Measurements from ENCODE around the gene LEF1. TPM values are rescaled to one million over a fixed set of nuclear protein-coding genes. Genes with fewer than 3 reads are reported as not detected.

The LEF1 gene
- total and polyA plus RNA-seq, 2 donors (not counting 1 experiment from before 2014, with no cell fraction given), result 2.4 to 5.1 TPM

DNA sequence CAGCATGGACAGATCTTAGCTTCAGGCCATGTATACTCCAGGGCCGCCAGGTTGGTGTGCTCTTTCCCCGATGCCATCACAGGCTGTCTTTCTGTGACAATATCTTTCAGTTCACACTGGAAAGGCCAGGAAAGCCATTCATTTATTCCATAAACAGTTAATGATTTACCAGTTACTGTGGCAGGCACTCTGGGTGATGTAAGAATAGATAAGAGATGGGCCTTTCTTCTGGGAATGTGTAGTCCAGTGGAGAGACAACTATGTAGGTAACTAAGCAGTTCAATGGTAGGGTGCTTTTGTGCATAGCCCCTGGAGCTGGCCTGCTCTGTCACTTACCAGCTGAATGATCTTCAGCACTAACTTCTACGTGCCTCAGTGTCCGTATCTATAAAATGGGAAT is 46.3 kb upstream of the LEF1 start:
- no peak overlapping the region for H3K4me3 Mint-ChIP-seq
- no peaks in the 10 kb centered on the region for H4K20me1 ChIP-seq (ENCODE audit: control insufficient read depth, insufficient read depth, low read length, poor library complexity, severe bottlenecking)
- CTCF ChIA-PET, result no interaction called here

DNA sequence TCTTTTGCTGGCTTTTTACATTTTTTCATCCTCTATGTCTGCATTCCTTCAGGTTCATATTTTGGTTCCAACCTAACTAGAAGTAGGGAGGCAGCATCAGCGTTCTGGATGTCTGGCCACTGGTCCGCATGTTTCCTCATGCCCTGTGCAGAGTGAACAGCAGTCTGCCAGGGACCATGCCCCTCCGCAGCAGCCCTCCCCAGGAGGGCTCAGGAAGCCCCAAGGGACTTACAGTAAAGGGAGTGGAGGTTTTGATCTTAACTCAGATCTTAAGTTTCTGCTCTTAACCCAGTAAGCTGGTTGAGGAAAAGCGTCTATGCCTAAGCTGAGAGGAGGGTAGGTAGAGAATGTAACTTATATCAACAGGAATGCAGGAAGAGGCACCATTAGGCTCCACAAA is 45.0 kb upstream of the LEF1 start:
- Histone ChIP-seq H3K36me3 (replicated peaks in 1 of 2; ENCODE audit: control extremely low read depth in 1 of 2, control insufficient read depth in 1 of 2, extremely low read depth in 1 of 2, insufficient read depth in 2 of 2, low read length in 1 of 2) (no peaks in the 10 kb centered on the region), H4K20me1 (ENCODE audit: control insufficient read depth, insufficient read depth, low read length, poor library complexity, severe bottlenecking) (no peaks in the 10 kb centered on the region), H2AFZ (ENCODE audit: insufficient read depth, low read depth, low read length, poor library complexity, severe bottlenecking) (no peak overlapping the region), H3K27ac (ENCODE audit: low read length in 2 of 2) (no peak overlapping the region), H3K9me3 (ENCODE audit: control extremely low read depth in 1 of 3, control insufficient read depth in 2 of 3, insufficient read depth in 1 of 3, low read length in 2 of 3) (peaks cover 0 to 1% (median 0%) of the 10 kb centered on the region in 3 donors), H3K27me3 (replicated peaks in 1 of 4; ENCODE audit: control extremely low read depth in 1 of 4, control insufficient read depth in 3 of 4, insufficient read depth in 4 of 4, low read length in 3 of 4) (no peaks in the 10 kb centered on the region), H3K9ac (ENCODE audit: low read length) (no peak overlapping the region), H3K4me1 (ENCODE audit: control insufficient read depth in 2 of 2, insufficient read depth in 2 of 2, low read length in 2 of 2) (no peaks in the 10 kb centered on the region), H3K4me3 (ENCODE audit: control extremely low read depth in 1 of 5, extremely low read depth in 1 of 5, insufficient read depth in 1 of 5, low read depth in 2 of 5, low read length in 4 of 5) (no peak overlapping the region), H3K79me2 (ENCODE audit: control insufficient read depth, insufficient read depth, low read length) (no peaks in the 10 kb centered on the region), H3K4me2 (replicated peaks; ENCODE audit: low read depth, low read length, poor library complexity, severe bottlenecking) (no peak overlapping the region)
- intact Hi-C loops (cut with micrococcal nuclease), result no loop called here
- 77% methylated on average over 3 of the region's 4 CpGs for WGBS (ENCODE audit: insufficient coverage)
- H3K27me3 Mint-ChIP-seq, result no peaks in the 10 kb centered on the region
- ChIA-PET POLR2A (no interaction called here), CTCF (no interaction called here)
- DNase-seq (no peak), ATAC-seq (ENCODE audit: low read depth) (no peak)
- H3K27ac Mint-ChIP-seq, result no peak overlapping the region
- H3K4me3 Mint-ChIP-seq, result no peak overlapping the region
- no peaks in the 10 kb centered on the region for H3K4me1 Mint-ChIP-seq
- TF ChIP-seq, protein P1, sequence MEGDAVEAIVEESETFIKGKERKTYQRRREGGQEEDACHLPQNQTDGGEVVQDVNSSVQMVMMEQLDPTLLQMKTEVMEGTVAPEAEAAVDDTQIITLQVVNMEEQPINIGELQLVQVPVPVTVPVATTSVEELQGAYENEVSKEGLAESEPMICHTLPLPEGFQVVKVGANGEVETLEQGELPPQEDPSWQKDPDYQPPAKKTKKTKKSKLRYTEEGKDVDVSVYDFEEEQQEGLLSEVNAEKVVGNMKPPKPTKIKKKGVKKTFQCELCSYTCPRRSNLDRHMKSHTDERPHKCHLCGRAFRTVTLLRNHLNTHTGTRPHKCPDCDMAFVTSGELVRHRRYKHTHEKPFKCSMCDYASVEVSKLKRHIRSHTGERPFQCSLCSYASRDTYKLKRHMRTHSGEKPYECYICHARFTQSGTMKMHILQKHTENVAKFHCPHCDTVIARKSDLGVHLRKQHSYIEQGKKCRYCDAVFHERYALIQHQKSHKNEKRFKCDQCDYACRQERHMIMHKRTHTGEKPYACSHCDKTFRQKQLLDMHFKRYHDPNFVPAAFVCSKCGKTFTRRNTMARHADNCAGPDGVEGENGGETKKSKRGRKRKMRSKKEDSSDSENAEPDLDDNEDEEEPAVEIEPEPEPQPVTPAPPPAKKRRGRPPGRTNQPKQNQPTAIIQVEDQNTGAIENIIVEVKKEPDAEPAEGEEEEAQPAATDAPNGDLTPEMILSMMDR (IDR thresholded peaks at IDR 0.05), result no peak
- TF ChIP-seq EZH2 (IDR thresholded peaks at IDR 0.05; ENCODE audit: borderline replicate concordance, insufficient read depth, low read depth, low read length, poor library complexity, severe bottlenecking), result no peak
- peaks cover 6% of the 10 kb centered on the region for H3K9me3 Mint-ChIP-seq (ENCODE audit: insufficient read depth)

More for the DNA sequence above, 46.3 kb upstream of the LEF1 start:
- no peak overlapping the region for H3K9ac ChIP-seq (ENCODE audit: low read length)
- POLR2A ChIA-PET, result no interaction called here
- H3K36me3 ChIP-seq (replicated peaks in 1 of 2; ENCODE audit: control extremely low read depth in 1 of 2, control insufficient read depth in 1 of 2, extremely low read depth in 1 of 2, insufficient read depth in 2 of 2, low read length in 1 of 2), result no peaks in the 10 kb centered on the region
- H3K79me2 ChIP-seq (ENCODE audit: control insufficient read depth, insufficient read depth, low read length), result no peaks in the 10 kb centered on the region
- H2AFZ ChIP-seq (ENCODE audit: insufficient read depth, low read depth, low read length, poor library complexity, severe bottlenecking), result no peak overlapping the region
- no peak overlapping the region for H3K27ac Mint-ChIP-seq
- H3K27me3 ChIP-seq (replicated peaks in 1 of 4; ENCODE audit: control extremely low read depth in 1 of 4, control insufficient read depth in 3 of 4, insufficient read depth in 4 of 4, low read length in 3 of 4), result no peaks in the 10 kb centered on the region
- H3K4me3 ChIP-seq (ENCODE audit: control extremely low read depth in 1 of 5, extremely low read depth in 1 of 5, insufficient read depth in 1 of 5, low read depth in 2 of 5, low read length in 4 of 5), result no peak overlapping the region
- no peak for DNase-seq
- H3K27ac ChIP-seq (ENCODE audit: low read length in 2 of 2), result no peak overlapping the region
- WGBS (ENCODE audit: insufficient coverage), result 94% methylated on average over 2 of the region's 4 CpGs
- TF ChIP-seq, protein P1 (IDR thresholded peaks at IDR 0.05), result no peak
- no peak for TF ChIP-seq EZH2 (IDR thresholded peaks at IDR 0.05; ENCODE audit: borderline replicate concordance, insufficient read depth, low read depth, low read length, poor library complexity, severe bottlenecking)
- H3K4me1 Mint-ChIP-seq, result no peaks in the 10 kb centered on the region
- no peak for ATAC-seq (ENCODE audit: low read depth)
- no peaks in the 10 kb centered on the region for H3K27me3 Mint-ChIP-seq
- no peaks in the 10 kb centered on the region for H3K4me1 ChIP-seq (ENCODE audit: control insufficient read depth in 2 of 2, insufficient read depth in 2 of 2, low read length in 2 of 2)
- intact Hi-C loops (cut with micrococcal nuclease), result no loop called here
- no peak overlapping the region for H3K4me2 ChIP-seq (replicated peaks; ENCODE audit: low read depth, low read length, poor library complexity, severe bottlenecking)
- H3K9me3 ChIP-seq (ENCODE audit: control extremely low read depth in 1 of 3, control insufficient read depth in 2 of 3, insufficient read depth in 1 of 3, low read length in 2 of 3), result peaks cover 0 to 1% (median 0%) of the 10 kb centered on the region in 3 donors
- peaks cover 6% of the 10 kb centered on the region for H3K9me3 Mint-ChIP-seq (ENCODE audit: insufficient read depth)

Measured in B cell (primary cell).